ENCODE measurements around the gene TAC4. TPM values are rescaled to one million over a fixed set of nuclear protein-coding genes. Genes with fewer than 3 reads are reported as not detected.

TAC4 gene
- total and polyA plus RNA-seq, 2 experiments from 2014 or later, result not detected

DNA sequence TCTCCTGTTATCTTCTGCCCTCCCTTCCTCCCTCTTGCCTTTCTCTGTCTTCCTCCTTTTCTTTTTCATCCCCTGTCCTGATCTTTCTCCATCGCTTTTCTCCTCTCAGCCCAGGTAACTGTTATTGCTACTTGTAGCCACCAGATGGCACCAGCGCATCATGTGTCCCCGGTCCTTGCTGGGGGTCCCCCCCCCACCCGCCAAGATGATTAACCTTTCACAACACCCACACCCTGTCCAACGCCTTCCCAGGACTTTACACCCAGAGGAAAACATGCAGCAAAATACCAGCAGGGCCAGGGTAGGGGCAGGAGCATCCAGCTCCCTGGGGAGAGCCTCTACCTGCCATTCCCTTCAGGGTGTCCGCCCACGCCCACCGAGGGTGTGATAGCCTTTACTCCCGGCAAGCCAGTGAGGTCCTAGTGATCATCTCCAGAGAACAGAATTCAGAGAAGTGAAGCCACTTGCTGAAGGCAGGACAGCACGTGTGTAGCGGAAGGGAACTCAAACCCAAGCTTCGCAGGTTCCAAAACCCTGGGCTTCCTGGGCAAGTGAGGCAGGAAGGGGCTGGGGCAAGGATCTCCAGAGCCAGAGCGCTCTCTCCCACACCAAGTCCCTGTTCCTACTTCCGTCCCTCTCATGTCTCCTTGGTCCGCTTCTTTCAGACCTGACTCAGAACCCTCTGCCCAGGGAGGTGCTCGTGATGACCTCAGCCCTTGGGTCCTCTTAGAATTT, 13.4 kb upstream of the TAC4 start:
- peak; percentile 60 for DNase-seq

DNA sequence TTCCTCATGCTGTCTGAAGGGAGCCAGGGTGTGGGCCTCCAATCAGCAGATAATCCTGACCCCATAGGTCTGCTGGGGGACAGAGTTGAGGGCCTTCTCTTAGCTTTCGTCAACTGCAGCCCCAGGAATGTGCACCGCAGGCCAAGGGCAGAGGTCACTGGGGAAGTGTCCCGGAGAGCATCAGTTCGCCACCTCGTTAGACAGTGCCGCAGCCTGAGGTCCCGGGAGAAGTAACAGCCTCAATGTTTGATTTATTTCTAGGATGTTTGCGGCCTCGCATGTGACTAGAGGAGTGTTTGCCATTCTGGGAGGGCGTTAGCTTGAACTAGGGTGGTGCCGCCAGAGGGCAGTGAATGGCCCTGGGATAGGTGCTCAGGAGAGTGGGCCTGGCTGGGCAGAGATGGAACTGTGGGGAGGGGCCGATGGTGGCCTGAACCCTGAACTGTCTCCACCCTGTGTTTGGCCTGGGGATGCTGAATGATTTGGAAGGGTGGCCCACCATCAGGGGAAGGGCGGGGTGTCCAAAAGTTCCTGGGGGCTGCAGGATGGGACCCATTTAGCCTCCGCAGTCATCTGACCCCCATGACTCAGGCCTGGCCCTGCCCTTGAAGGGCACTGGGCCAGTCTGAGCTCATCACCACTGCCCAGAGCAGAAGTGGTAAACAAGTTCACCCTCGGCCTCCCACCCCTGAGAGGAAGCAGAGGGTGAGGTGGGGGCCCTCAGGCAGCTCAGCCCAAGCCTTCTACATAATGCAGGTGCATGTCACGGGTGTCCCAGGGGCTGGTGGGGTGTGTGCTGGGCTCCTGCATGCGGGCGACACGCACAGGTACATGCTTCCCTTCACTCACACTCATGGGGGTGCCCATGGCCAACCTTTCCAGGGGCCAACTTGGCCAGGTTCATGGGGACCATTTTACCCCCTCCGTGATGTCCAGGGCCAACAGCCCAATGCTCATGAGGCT, 12.4 kb upstream of the TAC4 start:
- H3K79me2 ChIP-seq (ENCODE audit: insufficient read depth), result no peaks in the 10 kb centered on the region
- H3K4me1 ChIP-seq (ENCODE audit: insufficient read depth), result 0 out of 2 replicates have a peak, but pooled peaks cover 3% of the 10 kb centered on the region
- H3K4me2 ChIP-seq (ENCODE audit: unreplicated experiment), result no peak overlapping the region
- WGBS, 2 experiments (ENCODE audit: low coverage in 1 of 2, low lambda C conversion rate in 2 of 2, missing lambda C conversion rate in 2 of 2), result 63 to 66% methylated on average over 20 of the region's 20 CpGs
- DNase-seq, result no peak
- H3K9me3 ChIP-seq (ENCODE audit: low read depth), result no peaks in the 10 kb centered on the region
- H3K27me3 ChIP-seq (replicated peaks; ENCODE audit: insufficient read depth), result no peaks in the 10 kb centered on the region
- no peak overlapping the region for H3K27ac ChIP-seq
- no peaks in the 10 kb centered on the region for H3K36me3 ChIP-seq (ENCODE audit: low read depth)
- in situ Hi-C loops (cut with MboI), result loop anchor here (10.0 kb wide), 1 partner anchor 295 kb away; no protein-coding TSS in a partner anchor
- H2AFZ ChIP-seq, result no peak overlapping the region
- no peaks in the 10 kb centered on the region for H3K9me2 ChIP-seq (ENCODE audit: insufficient read depth)
- no peaks in the 10 kb centered on the region for H4K20me1 ChIP-seq (ENCODE audit: insufficient read depth)
- H3K9ac ChIP-seq, result no peak overlapping the region
- H3F3A ChIP-seq (ENCODE audit: insufficient read depth), result no peaks in the 10 kb centered on the region
- H3K4me3 ChIP-seq, result no peak overlapping the region
- no peak for TF ChIP-seq EZH2 (IDR thresholded peaks at IDR 0.05; ENCODE audit: insufficient read depth, poor library complexity, severe bottlenecking)
- TF ChIP-seq EZH2phosphoT487 (IDR thresholded peaks at IDR 0.05; ENCODE audit: insufficient read depth, low read depth), result no peak

More for the DNA sequence above, 13.4 kb upstream of the TAC4 start:
- Histone ChIP-seq H3K4me3 (no peak overlapping the region), H3K4me1 (ENCODE audit: insufficient read depth) (0 out of 2 replicates have a peak, but pooled peaks cover 3% of the 10 kb centered on the region), H3K27me3 (replicated peaks; ENCODE audit: insufficient read depth) (no peaks in the 10 kb centered on the region), H3K9ac (no peak overlapping the region), H3K27ac (no peak overlapping the region), H3K36me3 (ENCODE audit: low read depth) (no peaks in the 10 kb centered on the region), H2AFZ (no peak overlapping the region), H3K9me3 (ENCODE audit: low read depth) (no peaks in the 10 kb centered on the region), H3K4me2 (ENCODE audit: unreplicated experiment) (no peak overlapping the region), H3K79me2 (ENCODE audit: insufficient read depth) (no peaks in the 10 kb centered on the region), H4K20me1 (ENCODE audit: insufficient read depth) (no peaks in the 10 kb centered on the region), H3F3A (ENCODE audit: insufficient read depth) (no peaks in the 10 kb centered on the region), H3K9me2 (ENCODE audit: insufficient read depth) (no peaks in the 10 kb centered on the region)
- in situ Hi-C loops (cut with MboI), result no loop called here
- TF ChIP-seq EZH2phosphoT487 (IDR thresholded peaks at IDR 0.05; ENCODE audit: insufficient read depth, low read depth) (no peak), EZH2 (IDR thresholded peaks at IDR 0.05; ENCODE audit: insufficient read depth, poor library complexity, severe bottlenecking) (no peak)
- WGBS, 2 experiments (ENCODE audit: low coverage in 1 of 2, low lambda C conversion rate in 2 of 2, missing lambda C conversion rate in 2 of 2), result 31 to 34% methylated on average over 16 of the region's 16 CpGs

DNA sequence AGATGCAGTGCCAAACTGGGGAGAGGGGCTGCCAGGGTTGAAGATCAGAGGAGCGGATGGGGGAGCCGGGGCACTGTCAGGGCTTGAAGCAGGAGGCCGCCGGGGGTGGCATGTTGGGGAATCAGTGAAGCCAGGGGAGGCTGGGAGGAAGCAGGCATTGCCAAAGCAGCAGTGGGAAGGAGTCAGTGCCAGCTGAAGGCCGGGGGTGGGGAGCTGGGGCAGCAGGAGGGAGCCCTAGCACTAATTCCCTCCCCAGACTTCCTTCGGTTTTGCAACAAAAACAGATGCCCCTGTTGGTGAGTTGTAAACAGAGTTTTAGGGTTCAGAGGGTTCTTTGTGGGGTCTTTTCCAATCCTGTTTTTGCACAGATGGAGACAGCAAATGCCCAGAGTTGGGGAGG, 10.9 kb upstream of the TAC4 start:
- in situ Hi-C loops (cut with MboI), result loop anchor here (10.0 kb wide), 1 partner anchor 294 kb away; no protein-coding TSS in a partner anchor
- Histone ChIP-seq H3K27me3 (replicated peaks; ENCODE audit: insufficient read depth) (no peaks in the 10 kb centered on the region), H3K9me3 (ENCODE audit: low read depth) (no peaks in the 10 kb centered on the region), H3F3A (ENCODE audit: insufficient read depth) (no peaks in the 10 kb centered on the region), H3K27ac (no peak overlapping the region), H3K79me2 (ENCODE audit: insufficient read depth) (no peaks in the 10 kb centered on the region), H2AFZ (no peak overlapping the region), H3K4me3 (no peak overlapping the region), H3K4me2 (ENCODE audit: unreplicated experiment) (no peak overlapping the region), H3K9ac (no peak overlapping the region), H3K9me2 (ENCODE audit: insufficient read depth) (no peaks in the 10 kb centered on the region), H4K20me1 (ENCODE audit: insufficient read depth) (no peaks in the 10 kb centered on the region), H3K4me1 (ENCODE audit: insufficient read depth) (0 out of 2 replicates have a peak, but pooled peaks cover 3% of the 10 kb centered on the region), H3K36me3 (ENCODE audit: low read depth) (no peaks in the 10 kb centered on the region)
- DNase-seq, result no peak
- WGBS, 2 experiments (ENCODE audit: low coverage in 1 of 2, low lambda C conversion rate in 2 of 2, missing lambda C conversion rate in 2 of 2), result 23 to 25% methylated on average over 6 of the region's 6 CpGs
- TF ChIP-seq EZH2phosphoT487 (IDR thresholded peaks at IDR 0.05; ENCODE audit: insufficient read depth, low read depth), result no peak
- no peak for TF ChIP-seq EZH2 (IDR thresholded peaks at IDR 0.05; ENCODE audit: insufficient read depth, poor library complexity, severe bottlenecking)

DNA sequence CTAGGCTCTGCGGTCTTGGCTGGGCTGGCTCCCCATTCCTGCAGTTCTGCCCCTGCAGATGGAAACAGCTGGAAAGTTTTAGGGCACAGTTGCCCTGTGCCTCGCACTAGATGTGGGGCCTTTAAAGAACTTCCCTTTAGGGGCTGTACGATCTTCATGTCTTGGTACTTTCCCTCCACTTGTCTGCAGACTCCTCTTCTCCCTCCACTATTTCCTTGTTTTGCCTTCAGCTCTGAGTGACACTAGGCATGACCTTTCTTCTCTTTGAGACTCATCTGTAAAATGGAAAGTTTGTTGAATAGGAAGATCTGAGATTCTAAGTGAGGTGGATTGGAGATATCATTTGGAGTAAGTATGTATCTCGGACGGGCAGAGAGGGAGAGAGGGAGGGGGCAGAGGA, 6.3 kb upstream of the TAC4 start:
- 76 to 82% methylated on average over 5 of the region's 5 CpGs for WGBS, 2 experiments (ENCODE audit: low coverage in 1 of 2, low lambda C conversion rate in 2 of 2, missing lambda C conversion rate in 2 of 2)
- in situ Hi-C loops (cut with MboI), result loop anchor here (10.0 kb wide), 1 partner anchor 289 kb away; no protein-coding TSS in a partner anchor
- TF ChIP-seq EZH2 (IDR thresholded peaks at IDR 0.05; ENCODE audit: insufficient read depth, poor library complexity, severe bottlenecking) (no peak), EZH2phosphoT487 (IDR thresholded peaks at IDR 0.05; ENCODE audit: insufficient read depth, low read depth) (no peak)

More for the DNA sequence above, 6.3 kb upstream of the TAC4 start:
- no peaks in the 10 kb centered on the region for H4K20me1 ChIP-seq (ENCODE audit: insufficient read depth)
- no peaks in the 10 kb centered on the region for H3K4me1 ChIP-seq (ENCODE audit: insufficient read depth)
- no peaks in the 10 kb centered on the region for H3K9me3 ChIP-seq (ENCODE audit: low read depth)
- H3K79me2 ChIP-seq (ENCODE audit: insufficient read depth), result no peaks in the 10 kb centered on the region
- no peaks in the 10 kb centered on the region for H3K27me3 ChIP-seq (replicated peaks; ENCODE audit: insufficient read depth)
- peaks cover 15% of the 10 kb centered on the region for H3F3A ChIP-seq (ENCODE audit: insufficient read depth)
- H2AFZ ChIP-seq, result no peak overlapping the region
- H3K36me3 ChIP-seq (ENCODE audit: low read depth), result no peaks in the 10 kb centered on the region
- DNase-seq, result no peak
- H3K9ac ChIP-seq, result no peak overlapping the region
- H3K4me2 ChIP-seq (ENCODE audit: unreplicated experiment), result no peak overlapping the region
- no peak overlapping the region for H3K4me3 ChIP-seq
- no peaks in the 10 kb centered on the region for H3K9me2 ChIP-seq (ENCODE audit: insufficient read depth)
- no peak overlapping the region for H3K27ac ChIP-seq
